Daoy (cell line): ENCODE measurements around the gene SLC26A11. TPM values are rescaled to one million over a fixed set of nuclear protein-coding genes. Genes with fewer than 3 reads are reported as not detected.
"Not testable (repeated sequence)": the region's sequence is repeated elsewhere in the genome, so short reads cannot be mapped to it uniquely, and the experiment has no call there.

Experiments
- DNase-seq: peaks from one replicate; pipeline ENCODE4 v3.0.0-alpha.2; 2015; ENCODE audit warnings: low read depth
- total RNA-seq: library from RNA; depleted of rRNA; stranded (reverse); fragments of >200 nt; shearing (Covaris generic); gene quantifications from 2 replicates; pipeline ENCODE4 v1.2.3, GENCODE V29; 2014

The SLC26A11 gene
- total RNA-seq, 1 experiment from 2014 or later: 0.69 TPM

DNA sequence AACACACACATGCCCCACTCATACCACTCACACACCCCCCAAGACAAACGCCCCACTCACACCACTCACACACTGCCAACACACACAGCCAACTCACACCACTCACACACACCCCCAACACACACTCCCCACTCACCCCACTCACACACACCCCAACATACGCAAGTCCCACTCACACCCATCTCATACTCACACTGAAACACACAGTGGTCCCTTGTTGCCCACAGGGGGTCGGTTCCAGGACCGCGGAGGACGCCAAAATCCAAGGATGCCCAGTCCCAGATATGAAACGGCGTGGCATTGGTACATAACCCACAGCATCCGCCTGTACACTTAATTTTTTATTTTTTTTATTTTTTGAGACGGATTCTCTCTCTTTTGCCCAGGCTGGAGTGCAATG, 61.3 kb downstream of the SLC26A11 start:
- DNase-seq: no peak

DNA sequence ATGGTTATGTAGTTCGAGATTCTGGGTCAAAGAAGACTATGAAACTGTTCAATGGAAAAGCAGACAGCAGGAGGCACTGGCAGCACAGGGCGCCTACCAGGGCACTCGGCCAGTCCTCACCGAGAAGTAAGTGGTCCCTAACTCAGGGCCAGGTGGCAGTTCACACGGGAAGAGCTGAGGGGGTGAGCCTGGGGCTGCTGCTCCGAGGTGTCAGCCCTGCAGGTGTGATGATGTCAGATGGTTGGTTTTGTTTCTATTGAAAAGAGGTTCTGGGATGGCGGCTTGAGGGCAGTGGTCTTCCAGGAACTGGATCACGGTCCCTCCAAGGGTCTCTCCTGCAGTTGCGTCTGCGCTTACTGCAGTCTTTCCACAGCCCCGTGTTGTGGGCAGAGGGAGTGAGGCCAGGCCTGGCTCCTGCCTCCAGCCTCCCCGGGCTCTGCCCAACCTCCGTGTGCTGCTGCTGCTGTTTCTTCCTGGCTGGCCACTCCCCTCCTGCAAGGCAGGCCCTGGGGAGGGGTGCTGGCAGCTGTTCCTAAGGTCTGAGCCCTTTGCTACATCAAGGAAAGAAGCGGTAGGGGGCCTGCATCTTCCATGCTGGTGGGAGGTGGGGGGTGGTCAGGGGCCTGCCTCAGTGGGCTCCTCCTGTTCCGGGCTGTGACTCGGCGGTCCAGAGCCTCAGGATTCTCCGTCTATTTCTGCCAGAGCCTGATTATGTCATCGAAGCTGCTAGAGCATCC, 63.1 kb downstream of the SLC26A11 start:
- DNase-seq: no peak

DNA sequence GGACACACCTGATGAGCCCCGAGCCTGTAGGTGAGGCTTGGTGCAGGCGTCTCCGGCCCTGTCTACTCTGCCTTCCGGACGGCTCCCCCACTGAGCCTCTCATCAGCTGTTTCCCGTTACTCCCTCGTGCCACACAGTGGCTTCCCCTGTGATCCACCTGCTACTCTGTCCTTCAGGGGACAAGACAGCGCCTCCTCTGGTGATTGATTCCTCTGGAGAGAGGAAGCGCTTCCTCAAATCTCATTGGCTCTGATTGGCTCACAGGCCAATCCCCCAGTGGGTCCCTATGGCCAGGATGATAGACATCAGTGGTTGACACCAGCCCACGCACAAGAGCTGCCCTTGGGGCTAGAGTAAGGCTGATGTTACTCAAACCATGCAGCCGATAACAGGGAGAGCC, 64.4 kb downstream of the SLC26A11 start:
- no peak for DNase-seq

DNA sequence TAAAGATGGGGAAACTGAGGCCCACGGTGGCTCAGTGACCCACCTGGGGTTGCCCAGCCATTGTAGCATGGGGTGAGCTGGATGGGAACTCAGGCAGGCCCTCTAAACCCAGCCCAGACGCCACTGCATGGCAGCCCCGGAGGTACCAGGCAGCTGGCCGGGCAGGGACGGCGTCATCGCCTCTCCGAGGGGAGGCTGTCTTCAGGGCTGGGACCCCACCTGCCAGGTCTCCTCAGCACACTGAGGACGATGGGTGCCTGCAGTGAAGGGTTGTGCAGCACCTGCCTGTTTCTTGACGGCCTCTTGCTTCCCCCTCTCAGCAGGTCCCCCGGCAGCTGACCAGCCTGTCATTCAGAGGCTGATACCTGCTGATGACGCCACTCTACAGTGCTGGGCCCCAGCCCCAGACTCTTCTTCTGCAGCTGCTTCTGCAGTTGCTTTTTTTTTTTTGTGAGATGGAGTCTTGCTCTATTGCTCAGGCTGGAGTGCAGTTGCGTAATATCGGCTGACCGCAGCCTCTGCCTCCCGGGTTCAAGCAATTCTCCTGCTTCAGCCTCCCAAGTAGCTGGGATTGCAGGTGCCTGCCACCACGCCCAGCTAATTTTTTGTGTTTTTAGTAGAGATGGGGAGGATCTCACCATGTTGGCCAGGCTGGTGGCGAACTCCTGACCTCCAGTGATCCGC, 65.2 kb downstream of the SLC26A11 start:
- no peak for DNase-seq

DNA sequence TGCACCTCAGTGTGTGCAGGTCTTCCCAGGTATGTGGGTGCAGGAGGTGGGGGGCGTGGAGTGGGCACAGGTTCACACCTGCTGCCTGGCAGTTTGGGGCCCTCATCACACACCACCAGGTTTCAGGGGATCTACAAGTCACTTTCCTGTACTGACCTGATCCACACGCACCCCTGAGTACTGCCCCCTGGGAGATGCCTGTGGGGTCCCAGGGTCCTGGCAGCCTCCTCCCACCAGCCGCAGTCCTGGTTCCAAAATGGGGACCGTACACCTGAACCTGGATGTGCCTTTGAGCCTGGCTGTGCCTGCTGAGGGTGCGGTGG, 66.4 kb downstream of the SLC26A11 start:
- no peak for DNase-seq

DNA sequence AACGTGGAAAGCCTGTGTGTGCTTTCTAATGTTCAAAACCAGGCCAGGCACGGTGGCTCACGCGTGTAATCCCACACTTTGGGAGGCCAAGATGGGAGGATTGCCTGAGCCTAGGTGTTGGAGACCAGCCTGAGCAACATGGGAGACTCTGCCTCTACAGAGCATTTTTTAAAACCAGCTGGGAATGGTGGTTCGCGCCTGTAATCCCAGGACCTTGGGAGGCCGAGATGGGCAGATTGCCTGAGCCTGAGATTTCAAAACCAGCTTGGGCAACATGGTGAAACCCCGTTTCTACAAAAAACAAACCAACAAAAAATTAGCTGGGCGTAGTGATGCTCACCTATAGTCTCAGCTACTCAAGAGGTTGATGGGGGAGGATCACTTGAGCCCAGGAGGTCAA, 66.8 kb downstream of the SLC26A11 start:
- no peak for DNase-seq

DNA sequence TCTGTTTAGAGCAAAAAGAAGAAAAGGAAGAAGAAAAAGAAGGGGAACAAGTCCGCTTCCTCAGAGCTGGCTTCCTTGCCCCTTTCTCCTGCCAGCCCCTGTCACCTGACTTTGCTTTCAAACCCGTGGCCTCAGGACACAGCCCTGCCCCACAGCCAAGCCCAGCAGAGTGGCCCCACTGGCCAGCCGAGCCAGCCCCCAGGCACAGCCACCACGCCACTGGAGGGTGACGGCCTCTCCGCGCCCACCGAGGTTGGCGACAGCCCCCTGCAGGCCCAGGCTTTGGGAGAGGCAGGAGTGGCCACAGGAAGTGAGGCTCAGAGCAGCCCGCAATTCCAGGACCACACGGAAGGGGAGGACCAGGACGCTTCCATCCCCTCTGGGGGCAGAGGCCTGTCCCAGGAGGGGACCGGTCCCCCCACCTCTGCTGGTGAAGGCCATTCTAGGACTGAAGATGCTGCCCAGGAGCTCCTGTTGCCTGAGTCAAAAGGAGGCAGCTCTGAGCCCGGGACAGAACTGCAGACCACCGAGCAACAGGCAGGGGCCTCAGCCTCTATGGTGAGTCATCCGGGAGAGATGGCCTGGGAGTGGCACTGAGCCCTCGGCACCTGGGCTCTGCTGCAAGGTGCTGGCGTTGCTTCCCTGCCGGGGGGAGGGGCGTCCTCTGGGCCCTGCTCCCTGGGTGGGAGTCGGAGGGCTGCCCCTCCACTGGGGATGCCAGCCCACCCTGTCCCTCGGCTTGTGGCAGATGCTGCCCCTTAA, 67.8 kb downstream of the SLC26A11 start:
- DNase-seq: no peak

DNA sequence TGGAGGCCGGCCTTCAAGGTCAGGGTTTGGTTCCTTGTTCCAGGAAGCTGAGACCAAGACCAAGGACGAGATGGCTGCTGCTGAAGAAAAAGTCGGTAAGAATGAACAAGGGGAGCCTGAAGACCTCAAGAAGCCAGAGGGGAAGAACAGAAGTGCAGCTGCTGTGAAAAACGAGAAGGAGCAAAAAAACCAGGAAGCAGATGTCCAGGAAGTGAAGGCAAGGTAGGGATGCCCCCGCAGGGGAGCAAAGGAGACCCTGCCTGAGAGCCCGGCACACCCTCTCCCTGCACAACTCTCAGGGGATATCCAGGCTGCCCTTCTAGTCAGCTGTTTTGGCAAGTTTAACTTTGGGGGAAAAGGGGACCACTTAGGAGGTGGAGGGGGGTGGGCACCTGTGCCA, 69.4 kb downstream of the SLC26A11 start:
- DNase-seq: no peak

DNA sequence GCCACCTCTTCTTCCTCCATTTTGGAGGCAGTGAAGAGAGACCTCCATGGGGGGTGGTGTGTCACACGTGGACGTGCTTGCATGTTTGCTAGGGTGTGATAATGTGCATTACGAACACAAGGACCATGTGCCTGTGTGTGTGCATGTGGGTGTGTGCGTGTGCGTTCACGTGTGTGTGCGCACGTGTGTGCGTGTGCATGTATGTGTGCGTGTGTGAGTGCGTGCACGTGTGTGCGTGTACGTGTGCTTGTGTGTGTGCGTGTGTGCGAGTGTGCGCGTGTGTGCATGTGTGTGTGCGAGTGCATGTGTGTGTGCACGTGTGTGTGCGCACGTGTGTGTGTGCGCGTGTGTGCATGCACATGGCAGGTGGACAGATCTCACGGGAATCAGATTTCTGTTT, 69.9 kb downstream of the SLC26A11 start:
- DNase-seq: no peak

DNA sequence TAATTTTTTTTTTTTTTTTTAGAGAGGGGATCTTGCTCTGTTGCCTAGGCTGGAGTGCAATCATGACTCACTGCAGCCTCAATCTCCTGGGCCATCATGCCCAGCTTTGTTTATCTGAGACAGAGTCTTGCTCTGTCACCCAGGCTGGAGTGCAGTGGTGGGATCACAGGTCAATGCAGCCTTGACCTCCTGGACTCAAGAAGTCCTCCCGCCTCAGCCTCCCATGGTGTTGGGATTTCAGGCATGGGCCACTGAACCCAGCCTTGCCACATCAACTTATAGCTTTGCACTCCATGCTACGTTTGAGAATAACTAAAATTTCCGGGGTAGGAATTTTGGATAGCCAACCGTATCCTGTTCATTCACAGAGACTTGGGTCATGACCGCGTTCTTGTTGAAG, 71.0 kb downstream of the SLC26A11 start:
- DNase-seq: no peak

DNA sequence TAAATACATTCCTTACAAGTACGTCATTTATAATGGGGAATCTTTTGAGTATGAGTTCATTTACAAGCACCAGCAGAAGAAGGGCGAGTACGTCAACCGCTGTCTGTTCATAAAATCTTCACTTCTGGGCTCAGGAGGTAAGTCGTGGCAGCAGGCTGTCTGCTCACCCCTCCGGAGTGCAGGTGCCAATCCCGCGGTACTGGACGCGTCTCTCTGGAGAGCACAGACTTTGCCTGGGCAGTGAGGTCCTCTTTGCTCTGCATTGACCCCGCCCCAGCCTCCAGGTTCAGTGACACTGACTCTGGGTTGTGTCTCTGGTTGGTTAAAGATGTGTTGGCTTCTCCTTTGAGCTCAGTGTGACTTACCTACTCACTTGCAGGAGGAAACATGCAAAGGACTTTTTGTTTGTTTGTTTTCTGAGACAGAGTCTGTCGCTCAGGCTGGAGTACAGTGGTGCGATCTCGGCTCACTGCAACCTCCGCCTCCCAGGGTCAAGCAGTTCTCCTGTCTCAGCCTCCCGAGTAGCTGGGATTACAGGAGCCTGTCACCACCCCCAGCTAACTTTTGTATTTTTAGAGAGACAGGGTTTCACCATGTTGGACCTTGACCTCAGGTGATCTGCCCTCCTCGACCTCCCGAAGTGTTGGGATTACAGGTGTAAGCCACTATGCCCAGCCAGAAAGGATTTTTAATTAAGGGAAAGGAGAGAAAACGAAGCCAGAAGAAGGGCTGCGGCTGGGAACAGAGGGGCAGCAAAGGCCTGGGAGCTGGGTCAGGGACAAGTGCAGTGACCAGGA, 71.7 kb downstream of the SLC26A11 start:
- DNase-seq: no peak

DNA sequence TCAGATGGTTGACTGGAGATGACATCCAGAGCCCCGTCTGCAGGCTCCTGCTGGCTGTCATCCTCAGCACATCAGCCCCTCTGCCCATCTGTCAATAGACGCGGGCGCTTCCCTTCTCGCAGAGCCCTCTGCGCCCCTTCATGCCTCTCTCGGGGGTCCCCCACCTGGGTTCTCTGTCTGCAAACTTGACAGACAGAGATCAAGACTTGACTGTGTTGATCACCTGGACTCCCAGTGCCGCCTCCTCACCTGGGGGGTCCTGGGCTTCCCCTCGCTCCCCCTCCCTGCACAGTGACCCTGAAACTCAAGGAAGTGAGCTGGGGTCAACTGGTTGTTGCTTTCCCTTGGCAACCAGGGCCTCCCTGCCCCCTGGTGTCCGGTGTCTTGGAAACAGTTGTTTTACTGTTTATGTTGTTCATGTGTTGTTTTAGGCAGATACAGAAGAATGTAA, 72.3 kb downstream of the SLC26A11 start:
- no peak for DNase-seq

DNA sequence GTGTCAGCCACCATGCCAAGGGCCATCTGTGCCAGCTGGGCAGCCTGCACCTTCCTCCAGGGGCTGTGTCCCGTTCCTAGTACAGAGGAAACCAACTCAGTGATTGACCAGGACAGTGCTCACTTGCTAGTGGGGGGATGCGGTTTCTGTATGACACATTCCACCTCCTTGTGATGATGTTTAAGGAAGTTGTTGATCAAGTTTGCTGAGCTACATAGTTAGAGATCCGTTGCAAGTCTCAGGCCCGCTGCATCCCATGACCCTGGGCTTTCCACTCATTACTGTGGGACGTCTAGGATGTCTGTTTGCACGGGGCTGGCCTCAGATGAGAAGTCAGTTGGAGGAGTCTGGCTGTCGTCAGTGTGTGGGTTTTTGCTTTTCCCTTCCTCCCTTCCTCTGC, 74.0 kb downstream of the SLC26A11 start:
- DNase-seq: no peak

DNA sequence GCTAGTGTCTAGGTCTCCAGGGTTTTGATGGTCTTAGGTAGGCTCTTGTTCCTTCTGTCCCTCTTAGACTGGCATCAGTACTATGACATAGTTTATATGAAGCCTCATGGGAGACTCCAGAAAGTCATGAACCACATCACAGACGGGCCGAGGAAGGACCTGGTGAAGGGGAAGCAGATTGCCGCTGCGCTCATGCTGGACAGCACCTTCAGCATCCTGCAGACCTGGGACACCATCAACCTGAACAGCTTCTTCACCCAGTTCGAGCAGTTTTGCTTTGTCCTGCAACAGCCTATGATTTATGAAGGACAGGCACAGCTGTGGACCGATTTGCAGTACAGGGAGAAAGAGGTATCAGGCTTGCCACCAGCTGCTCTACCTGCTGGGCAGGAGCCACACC, 74.4 kb downstream of the SLC26A11 start:
- DNase-seq: no peak

DNA sequence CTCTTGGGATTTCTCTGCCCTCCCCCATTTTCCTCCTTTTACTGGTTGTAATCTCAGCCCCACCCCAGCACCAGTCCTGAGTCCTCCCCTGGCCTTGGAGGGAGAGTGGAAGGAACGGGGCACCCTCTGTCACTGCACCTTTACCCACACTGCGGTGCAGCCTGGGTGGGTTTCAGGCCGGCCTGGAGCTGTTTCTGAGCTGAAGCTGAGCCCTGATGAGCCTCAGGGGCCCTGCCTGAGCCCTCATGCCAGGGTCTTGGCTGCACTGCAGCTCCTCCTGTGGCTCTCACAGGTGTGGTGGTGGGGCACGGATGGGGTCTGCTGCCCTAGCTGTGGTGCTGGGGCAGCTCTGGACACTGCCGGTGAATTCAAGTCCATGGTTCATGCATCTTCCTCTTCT, 74.9 kb downstream of the SLC26A11 start:
- no peak for DNase-seq

DNA sequence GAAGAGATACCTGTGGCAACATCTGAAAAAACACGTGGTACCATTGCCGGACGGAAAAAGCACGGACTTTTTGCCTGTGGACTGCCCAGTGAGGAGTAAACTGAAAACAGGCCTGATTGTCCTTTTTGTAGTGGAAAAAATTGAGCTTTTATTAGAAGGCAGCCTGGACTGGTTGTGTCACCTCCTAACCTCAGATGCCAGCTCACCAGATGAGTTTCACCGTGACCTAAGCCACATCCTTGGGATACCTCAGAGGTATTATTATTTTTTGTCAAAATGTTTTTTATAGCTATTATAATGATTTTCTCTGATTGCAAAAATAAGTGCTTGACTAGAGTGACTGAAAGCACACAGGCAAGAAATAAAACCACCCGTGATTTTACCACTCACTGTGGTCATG, 75.3 kb downstream of the SLC26A11 start:
- no peak for DNase-seq

DNA sequence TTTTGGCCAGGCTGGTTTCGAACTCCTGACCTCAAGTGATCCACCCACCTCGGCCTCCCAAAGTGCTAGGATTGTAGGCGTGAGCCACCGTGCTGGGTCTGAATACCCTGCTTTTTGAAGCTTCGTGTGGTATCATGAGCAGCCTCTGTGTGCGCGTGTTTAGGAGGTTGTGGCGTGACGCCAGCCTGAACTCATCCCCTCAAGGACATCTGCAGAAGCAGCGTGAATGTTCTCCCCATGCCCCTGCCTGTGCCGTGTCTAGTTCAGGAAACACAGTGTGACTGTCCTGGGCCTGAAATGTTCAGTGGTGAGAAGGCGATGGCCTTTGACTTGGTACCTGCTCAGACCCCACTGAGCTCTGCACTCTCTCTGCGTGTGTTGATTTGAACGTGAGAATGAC, 76.0 kb downstream of the SLC26A11 start:
- DNase-seq: no peak

DNA sequence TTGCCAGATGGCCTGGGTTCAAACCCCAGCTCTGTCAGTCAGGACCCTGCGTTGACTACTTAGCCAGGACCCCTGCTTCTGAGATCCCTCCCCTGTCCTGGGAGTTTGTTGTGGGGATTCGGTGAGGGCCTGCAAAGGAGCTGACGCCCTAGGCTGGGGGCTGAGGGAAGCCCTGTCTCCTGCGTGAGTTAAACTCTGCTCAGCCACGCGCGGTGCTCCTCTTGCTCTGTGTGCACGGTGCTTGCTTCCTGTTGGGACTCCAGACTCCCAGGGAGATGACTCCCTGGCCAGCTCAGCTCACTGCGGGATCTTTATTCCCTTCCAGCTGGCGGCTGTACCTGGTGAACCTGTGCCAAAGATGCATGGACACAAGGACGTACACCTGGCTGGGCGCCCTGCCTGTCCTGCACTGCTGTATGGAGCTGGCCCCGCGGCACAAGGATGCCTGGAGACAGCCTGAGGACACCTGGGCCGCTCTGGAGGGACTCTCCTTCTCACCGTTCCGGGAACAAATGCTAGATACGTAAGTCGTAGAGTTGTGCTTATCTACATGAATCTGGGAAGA, 77.9 kb downstream of the SLC26A11 start:
- no peak for DNase-seq

DNA sequence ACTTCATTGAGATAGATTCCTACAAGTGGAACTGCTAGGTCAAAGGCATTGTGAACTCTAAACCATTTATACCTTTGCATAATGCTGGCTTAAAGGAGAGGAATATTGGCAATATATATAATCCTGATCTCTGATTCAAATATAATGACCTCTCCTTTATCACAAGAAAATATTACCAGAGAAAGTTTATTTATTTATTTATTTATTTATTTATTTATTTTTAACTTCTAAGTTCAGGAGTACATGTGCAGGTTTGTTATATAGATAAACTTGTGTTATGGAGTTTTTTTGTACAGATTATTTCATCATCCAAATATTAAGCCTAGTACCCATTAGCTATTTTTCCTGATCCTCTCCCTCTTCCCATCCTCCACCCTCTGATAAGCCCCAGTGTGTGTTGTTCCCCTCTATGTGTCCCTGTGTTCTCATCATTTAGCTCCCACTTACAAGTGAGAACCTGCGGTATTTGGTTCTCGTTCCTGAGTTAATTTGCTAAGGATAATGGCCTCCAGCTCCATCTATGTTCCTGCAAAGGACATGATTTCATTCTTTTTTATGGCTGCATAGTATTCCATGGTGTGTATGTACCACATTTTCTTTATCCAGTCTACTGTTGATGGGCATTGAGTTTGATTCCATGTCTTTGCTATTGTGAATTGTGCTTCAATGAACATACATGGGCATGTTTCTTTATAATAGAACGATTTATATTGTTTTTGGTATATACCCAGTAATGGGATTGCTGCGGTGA, 79.3 kb downstream of the SLC26A11 start:
- not testable (repeated sequence) for DNase-seq

DNA sequence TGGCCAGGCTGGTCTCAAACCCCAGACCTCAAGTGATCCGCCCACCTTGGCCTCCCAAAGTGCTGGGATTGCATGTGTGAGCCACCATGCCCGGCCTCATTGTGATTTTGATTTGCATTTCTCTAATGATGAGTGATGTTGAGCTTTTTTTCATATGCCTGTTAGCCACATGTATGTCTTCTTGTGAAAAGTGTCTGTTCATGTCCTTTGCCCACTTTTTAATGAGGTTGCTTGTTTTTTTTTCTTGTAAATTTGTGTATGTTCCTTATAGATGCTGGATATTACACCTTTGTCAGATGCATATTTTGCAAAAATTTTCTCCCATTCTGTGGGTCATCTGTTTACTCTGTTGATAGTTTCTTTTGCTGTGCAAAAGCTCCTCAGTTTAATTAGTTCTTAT, 80.5 kb downstream of the SLC26A11 start:
- not testable (repeated sequence) for DNase-seq
